Stimulated activated effector memory CD8-positive, alpha-beta T cell treated with anti-CD3 and anti-CD28 coated beads, Interleukin-12 subunit alpha, Interleukin-12 subunit beta, amount 100 ng/mL, for 72 hours (primary cell): Measurements from ENCODE around the gene C1QTNF1.

Experiments used
- ATAC-seq: fragments of 150-1000 bp; cut with Tn5 transposase; 2 replicates; pipeline ENCODE4 v1.10.0; 2021
- DNase-seq, 2 donors: peaks; one replicate each; pipeline ENCODE4 v3.0.0; 2021 to 2022; ENCODE audit warnings: low spot score in 2 of 2
- H3K27ac Mint-ChIP-seq: one replicate; pipeline ENCODE4 v1.8.0; 2022; ENCODE audit warnings: mild to moderate bottlenecking, mixed read lengths
- H3K36me3 Mint-ChIP-seq: one replicate; pipeline ENCODE4 v1.8.0; 2022; ENCODE audit warnings: mild to moderate bottlenecking, mixed read lengths
- H3K4me1 Mint-ChIP-seq: one replicate; pipeline ENCODE4 v1.8.0; 2022; ENCODE audit warnings: mixed read lengths
- H3K4me3 Mint-ChIP-seq: one replicate; pipeline ENCODE4 v1.8.0; 2022; ENCODE audit warnings: mild to moderate bottlenecking, mixed read lengths
- H3K9me3 Mint-ChIP-seq: one replicate; pipeline ENCODE4 v1.8.0; 2022; ENCODE audit warnings: mixed read lengths

The C1QTNF1 gene

GRCh38 chr17:79036181-79036580 is 12.2 kb downstream of the C1QTNF1 start:
- Mint-ChIP-seq H3K36me3 (no peaks in the 10 kb centered on the region), H3K9me3 (no peaks in the 10 kb centered on the region), H3K27ac (no peak overlapping the region), H3K4me1 (no peaks in the 10 kb centered on the region), H3K4me3 (no peak overlapping the region)
- ATAC-seq (no peak), DNase-seq (no peak)

GRCh38 chr17:79036596-79036995 is 12.6 kb downstream of the C1QTNF1 start:
- Mint-ChIP-seq H3K36me3 (no peaks in the 10 kb centered on the region), H3K4me1 (no peaks in the 10 kb centered on the region), H3K4me3 (no peak overlapping the region), H3K9me3 (no peaks in the 10 kb centered on the region), H3K27ac (no peak overlapping the region)
- DNase-seq (no peak), ATAC-seq (no peak)

- ATAC-seq (no peak), DNase-seq (no peak)
- Mint-ChIP-seq H3K36me3 (no peaks in the 10 kb centered on the region), H3K4me1 (peaks cover 8% of the 10 kb centered on the region), H3K9me3 (no peaks in the 10 kb centered on the region), H3K4me3 (no peak overlapping the region), H3K27ac (no peak overlapping the region)
These were observed 14.7 kb downstream of the C1QTNF1 start for GRCh38 chr17:79038545-79039135.

GRCh38 chr17:79039171-79039570 is 15.2 kb downstream of the C1QTNF1 start:
- Mint-ChIP-seq H3K4me3 (no peak overlapping the region), H3K4me1 (peaks cover 8% of the 10 kb centered on the region), H3K9me3 (no peaks in the 10 kb centered on the region), H3K36me3 (no peaks in the 10 kb centered on the region), H3K27ac (no peak overlapping the region)
- no peak for ATAC-seq
- no peak for DNase-seq

GRCh38 chr17:79039886-79040285 is 15.9 kb downstream of the C1QTNF1 start:
- Mint-ChIP-seq H3K36me3 (no peaks in the 10 kb centered on the region), H3K4me3 (no peak overlapping the region), H3K4me1 (peaks cover 10% of the 10 kb centered on the region), H3K9me3 (no peaks in the 10 kb centered on the region), H3K27ac (no peak overlapping the region)
- DNase-seq (no peak), ATAC-seq (no peak)

- ATAC-seq = no peak
- Mint-ChIP-seq H3K9me3 (no peaks in the 10 kb centered on the region), H3K36me3 (no peaks in the 10 kb centered on the region), H3K4me1 (peaks cover 21% of the 10 kb centered on the region), H3K27ac (no peak overlapping the region), H3K4me3 (no peak overlapping the region)
- DNase-seq = no peak
These were observed 17.1 kb downstream of the C1QTNF1 start for GRCh38 chr17:79041041-79041570.

GRCh38 chr17:79041723-79042420 is 17.9 kb downstream of the C1QTNF1 start:
- Mint-ChIP-seq H3K9me3 (no peaks in the 10 kb centered on the region), H3K27ac (no peak overlapping the region), H3K36me3 (no peaks in the 10 kb centered on the region), H3K4me1 (peaks cover 21% of the 10 kb centered on the region), H3K4me3 (no peak overlapping the region)
- ATAC-seq (no peak), DNase-seq (no peak)

- Mint-ChIP-seq H3K9me3 (no peaks in the 10 kb centered on the region), H3K4me3 (no peak overlapping the region), H3K36me3 (no peaks in the 10 kb centered on the region), H3K27ac (no peak overlapping the region), H3K4me1 (peaks cover 21% of the 10 kb centered on the region)
- DNase-seq (peak; percentile 57 to 83), ATAC-seq (peak; percentile 74)
These were observed 18.6 kb downstream of the C1QTNF1 start for GRCh38 chr17:79042421-79043190.

- no peaks in the 10 kb centered on the region for H3K9me3 Mint-ChIP-seq
- H3K4me3 Mint-ChIP-seq = no peak overlapping the region
- H3K36me3 Mint-ChIP-seq = no peaks in the 10 kb centered on the region
- no peak for ATAC-seq
- H3K4me1 Mint-ChIP-seq = peaks cover 21% of the 10 kb centered on the region
- no peak overlapping the region for H3K27ac Mint-ChIP-seq
- DNase-seq = no peak
These were observed 19.4 kb downstream of the C1QTNF1 start for GRCh38 chr17:79043191-79043930.

GRCh38 chr17:79043931-79044320 is 20.0 kb downstream of the C1QTNF1 start:
- H3K4me1 Mint-ChIP-seq = peaks cover 21% of the 10 kb centered on the region
- no peaks in the 10 kb centered on the region for H3K9me3 Mint-ChIP-seq
- no peak overlapping the region for H3K4me3 Mint-ChIP-seq
- DNase-seq (no peak), ATAC-seq (no peak)
- no peaks in the 10 kb centered on the region for H3K36me3 Mint-ChIP-seq
- no peak overlapping the region for H3K27ac Mint-ChIP-seq

GRCh38 chr17:79044462-79044861 is 20.5 kb downstream of the C1QTNF1 start:
- Mint-ChIP-seq H3K4me3 (no peak overlapping the region), H3K9me3 (no peaks in the 10 kb centered on the region), H3K4me1 (peaks cover 21% of the 10 kb centered on the region), H3K27ac (peak overlapping the region; percentile 48), H3K36me3 (no peaks in the 10 kb centered on the region)
- DNase-seq (no peak), ATAC-seq (no peak)

- DNase-seq (no peak), ATAC-seq (no peak)
- peaks cover 21% of the 10 kb centered on the region for H3K4me1 Mint-ChIP-seq
- H3K27ac Mint-ChIP-seq = peak overlapping the region; percentile 48
- no peaks in the 10 kb centered on the region for H3K9me3 Mint-ChIP-seq
- no peak overlapping the region for H3K4me3 Mint-ChIP-seq
- no peaks in the 10 kb centered on the region for H3K36me3 Mint-ChIP-seq
These were observed 21.2 kb downstream of the C1QTNF1 start for GRCh38 chr17:79045001-79045729.

GRCh38 chr17:79045842-79046196 is 21.9 kb downstream of the C1QTNF1 start:
- Mint-ChIP-seq H3K9me3 (no peaks in the 10 kb centered on the region), H3K27ac (no peak overlapping the region), H3K4me1 (peaks cover 21% of the 10 kb centered on the region), H3K36me3 (no peaks in the 10 kb centered on the region), H3K4me3 (no peak overlapping the region)
- ATAC-seq = peak; percentile 68
- peak; percentile 60 to 81 for DNase-seq

- no peak for DNase-seq
- Mint-ChIP-seq H3K27ac (no peak overlapping the region), H3K36me3 (no peaks in the 10 kb centered on the region), H3K9me3 (no peaks in the 10 kb centered on the region), H3K4me3 (no peak overlapping the region), H3K4me1 (peaks cover 21% of the 10 kb centered on the region)
- no peak for ATAC-seq
These were observed 22.4 kb downstream of the C1QTNF1 start for GRCh38 chr17:79046197-79046915.
